Stimulated activated CD4-positive, alpha-beta T cell treated with anti-CD3 and anti-CD28 coated beads, Interleukin-15, amount 100 ng/mL, for 1 hour (primary cell): ENCODE measurements around the gene PRIMPOL.
"Not testable (repeated sequence)": the region's sequence is repeated elsewhere in the genome, so short reads cannot be mapped to it uniquely, and the experiment has no call there.

ENCODE experiments used
- DNase-seq, 2 donors: peaks; one replicate each; pipeline ENCODE4 v3.0.0-alpha.2; 2020; ENCODE audit warnings: low read depth in 1 of 2, low spot score in 1 of 2

The PRIMPOL gene, protein sequence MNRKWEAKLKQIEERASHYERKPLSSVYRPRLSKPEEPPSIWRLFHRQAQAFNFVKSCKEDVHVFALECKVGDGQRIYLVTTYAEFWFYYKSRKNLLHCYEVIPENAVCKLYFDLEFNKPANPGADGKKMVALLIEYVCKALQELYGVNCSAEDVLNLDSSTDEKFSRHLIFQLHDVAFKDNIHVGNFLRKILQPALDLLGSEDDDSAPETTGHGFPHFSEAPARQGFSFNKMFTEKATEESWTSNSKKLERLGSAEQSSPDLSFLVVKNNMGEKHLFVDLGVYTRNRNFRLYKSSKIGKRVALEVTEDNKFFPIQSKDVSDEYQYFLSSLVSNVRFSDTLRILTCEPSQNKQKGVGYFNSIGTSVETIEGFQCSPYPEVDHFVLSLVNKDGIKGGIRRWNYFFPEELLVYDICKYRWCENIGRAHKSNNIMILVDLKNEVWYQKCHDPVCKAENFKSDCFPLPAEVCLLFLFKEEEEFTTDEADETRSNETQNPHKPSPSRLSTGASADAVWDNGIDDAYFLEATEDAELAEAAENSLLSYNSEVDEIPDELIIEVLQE

DNA sequence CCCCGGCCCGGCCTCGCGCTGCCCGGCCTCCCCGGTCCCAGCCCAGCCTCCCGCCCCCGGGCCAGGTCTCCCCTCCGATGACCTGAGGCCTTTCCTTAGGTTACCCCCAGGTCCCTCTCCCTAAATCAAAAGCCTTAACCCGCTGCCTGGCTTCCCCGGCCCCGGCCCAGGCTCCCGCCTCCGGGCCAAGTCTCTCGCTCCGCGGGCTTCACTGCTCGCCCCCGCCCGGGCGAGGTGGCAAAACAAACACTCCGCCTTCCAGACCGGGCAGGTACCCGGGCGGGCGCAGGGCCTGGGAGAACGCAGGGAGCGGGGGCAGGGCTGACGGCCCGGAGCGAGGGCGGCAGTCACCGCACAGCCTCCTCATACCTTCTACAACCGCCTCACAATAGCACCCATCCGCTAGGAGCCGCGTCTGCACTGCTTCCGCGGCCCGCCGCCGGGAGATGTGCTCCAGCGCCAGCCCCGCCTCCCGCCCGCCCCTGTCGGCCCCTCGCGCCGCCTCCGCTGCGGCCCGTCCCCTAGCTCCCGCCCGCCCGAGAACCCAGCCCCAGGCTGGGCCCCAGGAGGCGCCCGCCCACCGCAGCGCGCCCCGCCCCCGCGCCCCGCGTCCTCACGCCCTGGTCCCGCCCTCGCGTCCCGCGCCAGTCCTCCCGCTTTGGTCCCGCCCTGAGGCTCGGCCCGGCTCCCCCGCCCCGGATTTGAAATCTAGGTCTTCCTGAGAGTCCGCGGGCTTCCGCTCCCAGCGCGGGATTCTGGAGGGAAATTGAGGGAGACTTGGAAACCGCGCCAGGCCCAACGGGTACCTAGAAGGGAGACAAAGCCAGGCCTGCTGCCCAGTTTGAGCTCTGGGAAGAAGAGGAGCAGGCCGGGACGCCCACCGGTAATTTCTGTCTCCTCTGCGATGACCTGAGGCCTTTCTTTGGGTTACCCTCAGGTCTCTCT lies at the start of gene PRIMPOL, which contains the start of gene CASP3:
Gene PRIMPOL, plus strand, starts transcription at position 713 of the 945 bp plus-strand sequence. CDS start 7,403 bp downstream, outside the sequence.
Gene CASP3, minus strand, starts transcription at position 422 of the 945 bp plus-strand sequence. CDS start 10,994 bp downstream, outside the sequence.
- DNase-seq = peak; percentile 95 to 97

GRCh38 chr4:184600982-184601381 lies 48.6 kb upstream of the PRIMPOL start:
- DNase-seq = not testable (repeated sequence)

GRCh38 chr4:184602857-184603256 lies 46.7 kb upstream of the PRIMPOL start:
- DNase-seq = not testable (repeated sequence)

DNA sequence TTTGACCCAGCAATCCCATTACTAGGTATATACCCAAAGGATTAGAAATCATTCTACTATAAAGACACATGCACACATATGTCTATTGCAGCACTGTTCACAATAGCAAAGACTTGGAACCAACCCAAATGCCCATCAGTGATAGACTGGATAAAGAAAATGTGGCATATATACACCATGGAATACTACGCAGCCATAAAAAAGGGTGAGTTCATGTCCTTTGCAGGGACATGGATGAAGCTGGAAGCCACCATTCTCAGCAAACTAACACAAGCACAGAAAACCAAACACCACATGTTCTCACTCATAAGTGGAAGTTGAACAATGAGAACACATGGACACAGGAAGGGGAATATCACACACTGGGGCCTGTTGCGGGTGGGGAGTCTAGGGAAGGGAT lies 42.1 kb upstream of the PRIMPOL start:
- DNase-seq = not testable (repeated sequence)

GRCh38 chr4:184612074-184612473 lies 37.5 kb upstream of the PRIMPOL start:
- DNase-seq = no peak

GRCh38 chr4:184613405-184613804 lies 36.1 kb upstream of the PRIMPOL start:
- DNase-seq = no peak

GRCh38 chr4:184614509-184614908 lies 35.0 kb upstream of the PRIMPOL start:
- DNase-seq = no peak

DNA sequence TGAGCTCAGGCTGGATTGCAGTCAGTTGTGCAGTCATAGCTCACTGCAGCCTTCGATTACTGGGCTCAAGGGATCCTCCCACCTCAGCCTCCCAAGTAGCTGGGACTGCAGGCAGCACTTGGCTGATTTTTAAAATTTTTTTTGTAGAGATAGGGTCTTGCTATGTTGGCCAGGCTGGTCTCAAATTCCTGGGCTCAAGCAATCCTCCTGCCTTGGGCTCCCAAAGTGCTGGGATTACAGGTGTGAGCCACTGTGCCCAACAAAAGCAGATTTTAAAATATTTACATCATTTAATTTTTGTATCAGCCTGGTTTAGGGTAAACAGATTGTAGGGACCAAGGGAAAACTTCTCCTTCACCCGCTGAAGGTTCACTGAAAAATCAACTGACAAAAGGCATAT lies 33.4 kb upstream of the PRIMPOL start:
- not testable (repeated sequence) for DNase-seq

DNA sequence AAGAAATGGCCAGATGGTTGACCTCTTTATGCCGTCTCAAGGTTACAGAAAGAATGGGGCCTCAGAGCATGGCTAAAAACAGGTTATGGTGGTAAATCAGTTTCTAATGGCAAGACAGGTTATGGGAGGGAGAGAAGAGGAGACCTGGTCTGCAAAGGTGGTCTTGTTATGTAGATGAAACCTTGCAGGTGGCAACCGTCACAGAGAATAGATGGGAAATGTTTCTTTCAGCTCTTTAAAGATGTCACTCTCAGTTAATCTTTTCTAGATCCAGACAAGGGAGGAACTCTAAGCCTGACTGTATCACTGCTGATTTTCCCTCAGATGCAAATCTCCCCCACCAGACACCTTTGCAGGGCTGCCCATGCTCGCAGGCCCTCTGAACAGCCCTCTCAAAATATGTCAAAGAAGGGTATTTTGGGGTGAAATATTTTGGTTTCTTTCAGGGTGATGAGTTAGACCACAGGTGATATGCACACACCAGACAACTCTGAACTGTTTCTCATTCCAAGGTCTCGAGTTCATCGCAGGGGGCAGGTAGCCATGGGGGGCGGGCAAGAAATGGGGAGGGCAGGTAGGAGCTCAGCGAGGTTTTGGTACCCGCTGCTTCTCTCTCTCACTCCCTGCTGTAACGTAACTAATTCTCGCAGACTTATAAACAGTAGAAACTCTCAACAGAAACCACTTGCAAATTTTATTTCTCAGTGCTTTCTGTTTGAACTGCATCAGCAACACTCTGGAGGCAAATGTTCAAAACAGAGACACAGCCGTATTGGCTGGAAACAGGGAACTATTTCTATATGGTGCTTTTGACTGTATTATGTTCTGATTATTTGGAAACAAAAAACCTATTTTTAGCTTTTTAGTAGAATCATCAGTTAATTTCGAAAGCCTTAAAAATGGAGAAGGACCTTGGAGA lies 32.6 kb upstream of the PRIMPOL start:
- DNase-seq = no peak

- no peak for DNase-seq
Observed at GRCh38 chr4:184617600-184618196, 31.8 kb upstream of the PRIMPOL start.

DNA sequence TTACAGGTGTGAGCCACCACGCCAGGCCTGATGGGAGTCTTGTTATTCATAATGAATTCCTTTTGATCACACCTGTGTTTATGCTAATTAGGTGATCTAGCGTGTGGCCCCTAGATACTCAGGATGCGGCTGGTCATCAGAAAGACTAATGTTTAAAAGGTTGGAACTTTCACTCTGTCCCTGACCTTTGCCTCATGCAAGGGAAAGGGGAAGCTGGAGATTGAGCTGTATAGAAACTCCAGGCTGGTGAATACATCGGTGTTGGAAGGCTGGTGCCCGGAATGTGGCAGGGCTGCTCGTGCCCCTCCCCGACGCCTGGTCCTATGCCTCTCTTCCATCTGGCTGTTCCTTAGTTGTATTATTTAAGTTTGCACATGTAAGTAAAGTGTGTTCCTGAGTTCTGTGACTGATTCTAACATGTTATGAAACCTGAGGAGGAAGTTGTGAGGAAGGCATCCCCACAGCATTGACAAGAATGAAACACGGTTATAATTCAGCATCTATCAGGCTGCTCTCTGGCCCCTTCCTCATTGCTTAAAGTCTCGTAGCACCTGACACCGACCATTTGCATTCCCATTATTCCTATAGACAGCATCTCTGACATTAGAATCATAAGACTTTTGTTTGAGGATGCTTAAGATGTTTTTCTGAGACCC lies 29.2 kb upstream of the PRIMPOL start:
- no peak for DNase-seq

DNA sequence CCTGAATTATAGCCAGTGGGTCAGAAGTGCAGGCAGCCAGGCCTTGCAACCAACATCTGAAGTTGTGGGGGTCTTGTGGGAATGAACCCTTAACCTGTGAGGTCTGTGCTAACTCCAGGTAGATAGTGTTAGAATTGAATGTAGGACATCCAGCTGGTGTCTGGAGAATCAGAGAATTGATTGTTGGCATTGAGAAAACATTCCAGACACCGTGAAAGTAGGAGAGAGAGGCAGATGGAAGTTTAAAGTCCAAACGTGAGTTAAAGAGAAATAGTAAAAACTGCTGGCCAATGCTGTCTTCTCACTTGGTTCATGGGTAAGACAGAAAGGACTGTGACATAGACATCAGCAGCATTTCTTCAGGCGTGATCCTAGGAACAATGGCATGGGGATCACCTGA lies 28.0 kb upstream of the PRIMPOL start:
- no peak for DNase-seq

DNA sequence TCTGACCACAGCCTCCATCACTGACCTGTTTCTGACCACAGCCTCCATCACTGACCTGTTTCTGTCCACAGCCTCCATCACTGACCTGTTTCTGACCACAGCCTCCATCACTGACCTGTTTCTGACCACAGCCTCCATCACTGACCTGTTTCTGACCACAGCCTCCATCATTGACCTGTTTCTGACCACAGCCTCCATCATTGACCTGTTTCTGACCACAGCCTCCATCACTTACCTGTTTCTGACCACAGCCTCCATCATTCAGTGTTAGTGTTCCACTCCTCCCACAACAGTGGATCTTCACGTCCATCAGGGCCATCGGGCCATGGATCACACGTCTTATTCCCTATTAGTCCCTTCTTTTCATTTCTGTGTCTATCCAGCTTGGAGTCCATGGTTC lies 25.0 kb upstream of the PRIMPOL start:
- not testable (repeated sequence) for DNase-seq

GRCh38 chr4:184624972-184625554 lies 24.5 kb upstream of the PRIMPOL start:
- no peak for DNase-seq

DNA sequence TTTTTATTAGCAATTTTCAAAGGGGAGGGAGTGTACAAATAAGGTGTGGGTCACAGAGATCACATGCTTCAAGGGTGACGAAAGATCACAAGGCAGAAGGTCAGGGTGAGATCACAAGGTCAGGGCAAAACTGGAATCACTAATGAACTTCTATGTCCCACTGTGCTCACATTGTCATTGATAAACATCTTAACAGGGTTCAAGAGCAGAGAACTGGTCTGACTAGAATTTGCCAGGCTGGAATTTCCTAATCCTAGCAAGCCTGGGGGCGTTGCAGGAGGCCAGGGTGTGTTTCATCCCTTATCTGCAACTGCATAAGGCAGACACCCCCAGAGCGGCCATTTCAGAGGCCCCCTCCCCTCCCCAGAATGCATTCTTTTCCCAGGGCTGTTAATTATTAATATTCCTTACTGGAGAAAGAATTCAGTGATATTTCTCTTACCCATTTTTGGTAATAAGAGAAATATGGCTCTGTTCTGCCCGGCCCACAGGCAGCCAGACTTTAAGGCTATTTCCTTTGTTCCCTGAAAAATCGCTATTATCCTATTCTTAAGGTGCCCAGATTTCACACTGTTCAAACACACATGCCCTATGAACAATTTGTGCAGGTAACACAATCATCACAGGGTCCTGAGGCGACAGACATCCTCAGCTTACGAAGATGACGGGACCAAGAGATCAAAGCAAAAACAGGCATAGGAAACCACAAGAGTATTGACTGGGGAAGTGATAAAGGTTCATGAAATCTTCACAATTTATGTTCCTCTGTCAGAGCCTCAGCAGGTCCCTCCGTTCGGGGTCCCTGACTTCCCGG lies 23.5 kb upstream of the PRIMPOL start:
- DNase-seq = not testable (repeated sequence)

DNA sequence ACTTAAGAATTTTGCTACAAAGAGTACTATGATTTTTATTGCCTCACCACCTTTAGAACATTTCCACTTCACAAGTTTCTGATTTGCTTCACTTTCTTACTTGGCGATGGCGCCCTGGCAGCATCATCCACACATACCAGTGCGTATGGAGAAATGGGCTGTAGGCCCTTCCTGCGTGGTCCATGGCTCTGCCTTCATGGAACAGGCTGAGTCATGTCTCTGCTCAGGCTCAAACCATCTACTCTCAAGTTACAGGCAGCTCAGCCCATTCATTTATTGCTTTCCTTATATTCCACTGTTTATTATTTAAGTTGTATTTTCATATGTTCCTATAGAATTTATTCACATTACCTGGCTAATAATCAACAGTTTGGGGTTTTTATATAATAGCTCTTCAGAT lies 21.4 kb upstream of the PRIMPOL start:
- no peak for DNase-seq

GRCh38 chr4:184632842-184633241 lies 16.7 kb upstream of the PRIMPOL start:
- DNase-seq = no peak

DNA sequence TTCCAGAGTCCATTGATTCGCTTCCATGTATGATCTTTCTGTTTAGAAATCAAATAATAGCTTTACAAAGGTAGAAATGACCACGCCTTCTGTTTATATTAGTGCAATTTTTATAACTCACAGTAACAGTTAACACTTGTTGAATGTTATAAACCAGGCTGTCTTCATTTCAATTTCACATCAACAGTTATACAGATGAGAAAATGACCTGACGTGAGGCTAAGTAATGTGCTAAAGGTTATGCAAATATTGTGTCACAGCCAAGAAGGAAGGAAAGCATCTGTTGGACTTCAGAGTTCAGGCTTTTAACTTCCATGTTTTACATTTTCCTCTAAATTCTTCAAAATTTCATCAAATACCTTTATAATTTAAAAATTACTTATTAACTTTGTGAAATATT lies 14.2 kb upstream of the PRIMPOL start:
- no peak for DNase-seq
